Measurements from ENCODE around the gene DHX16.
A peak's percentile ranks its signal among the peaks of the same experiment; 100 is the strongest.

Gene DHX16

DNA sequence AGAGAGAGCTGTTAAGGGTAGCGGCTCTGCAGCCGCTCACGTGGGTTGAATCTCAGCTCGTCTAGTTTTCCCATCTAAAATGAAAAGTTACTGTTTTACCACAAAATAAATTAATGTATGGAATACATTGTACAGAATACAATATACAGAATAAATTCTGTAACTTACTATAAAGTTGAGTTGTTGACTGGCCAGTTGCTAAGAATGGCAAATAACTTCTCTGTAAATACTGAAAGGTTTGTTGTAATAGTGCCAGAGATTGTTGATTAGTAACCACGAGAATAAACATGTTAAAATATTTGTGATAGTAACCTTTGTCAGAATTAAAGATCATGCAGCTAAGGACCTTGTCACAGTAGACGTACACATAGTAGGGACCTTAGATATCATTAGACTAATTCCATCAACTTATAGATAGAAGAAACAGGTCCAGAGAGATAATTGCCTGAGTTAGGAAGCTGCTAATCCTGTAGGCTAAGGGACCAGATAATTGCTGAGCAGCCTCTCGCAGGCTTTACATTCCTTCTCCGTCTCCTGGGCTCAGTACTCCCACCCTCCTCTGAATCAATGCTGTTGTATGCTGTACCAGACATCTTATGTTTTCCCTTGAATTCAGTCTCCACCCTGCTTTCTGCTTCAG lies 18.5 kb upstream of the DHX16 start:
- no peak for DNase-seq (ENCODE audit: low read depth in 2 of 2)

DNA sequence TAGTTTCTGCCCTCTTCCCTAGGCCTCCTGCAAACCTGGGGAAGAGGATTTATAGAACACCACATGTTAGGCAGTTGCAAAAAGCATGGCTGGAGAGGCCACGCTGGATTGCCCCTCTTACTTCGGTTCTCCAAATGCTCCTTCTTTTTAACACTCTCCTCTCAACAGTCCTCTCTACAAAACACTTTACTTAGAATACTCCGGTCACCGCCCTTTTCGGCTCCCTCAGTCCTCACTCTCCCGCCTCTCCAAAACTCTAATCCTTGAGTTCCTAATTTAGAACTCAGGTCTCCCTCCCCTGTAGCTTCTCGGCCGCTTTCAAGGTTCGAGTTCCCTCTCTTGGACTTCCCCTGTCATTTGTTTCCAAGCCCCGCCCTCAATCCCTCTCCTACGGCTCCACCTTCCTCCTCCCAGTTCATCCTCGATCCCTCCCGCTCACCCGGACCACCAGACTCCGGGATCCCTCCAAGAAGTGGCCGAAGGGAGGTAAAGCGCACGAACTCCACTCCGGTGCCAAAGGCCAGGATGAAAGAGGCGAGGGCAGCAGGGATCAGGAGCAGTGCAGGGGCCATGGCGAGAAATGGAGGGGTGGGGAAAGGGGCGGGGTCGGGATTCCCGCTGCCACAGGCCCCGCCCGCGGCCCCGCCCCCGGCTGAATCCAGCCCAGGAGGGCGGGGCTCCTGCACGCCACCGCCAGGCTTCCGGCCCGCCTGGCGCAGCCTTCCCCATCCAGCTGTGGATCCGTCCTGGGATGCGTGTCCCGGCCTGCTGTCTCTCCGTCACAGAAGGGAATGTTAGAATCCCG lies 17.8 kb upstream of the DHX16 start, which contains the start of gene NRM:
Gene NRM (minus strand): TSS at position 582 of the 805 bp plus-strand sequence. CDS start 10 bp downstream, at position 572.
- DNase-seq (ENCODE audit: low read depth in 2 of 2) = peak; percentile 68 to 84

DNA sequence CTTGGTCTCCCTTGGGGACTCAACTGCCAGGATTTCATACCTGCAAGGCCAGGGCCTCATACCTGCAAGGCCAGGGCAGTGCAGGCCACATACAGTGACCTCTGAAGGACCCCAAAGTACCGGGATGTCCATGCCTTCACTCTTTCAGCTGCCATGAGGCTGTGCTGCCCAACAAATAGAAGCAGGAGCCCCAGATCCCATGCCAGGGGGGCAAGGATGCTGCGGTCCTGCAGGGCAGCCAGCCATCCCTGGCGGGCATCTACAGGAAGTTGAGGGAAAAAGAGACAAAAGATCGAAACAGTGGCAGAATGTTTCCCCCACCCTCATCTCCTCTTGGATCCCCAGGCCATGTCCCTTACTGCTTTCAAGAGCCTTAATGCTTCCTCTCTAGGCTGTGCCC lies 17.2 kb upstream of the DHX16 start:
- no peak for DNase-seq (ENCODE audit: low read depth in 2 of 2)

DNA sequence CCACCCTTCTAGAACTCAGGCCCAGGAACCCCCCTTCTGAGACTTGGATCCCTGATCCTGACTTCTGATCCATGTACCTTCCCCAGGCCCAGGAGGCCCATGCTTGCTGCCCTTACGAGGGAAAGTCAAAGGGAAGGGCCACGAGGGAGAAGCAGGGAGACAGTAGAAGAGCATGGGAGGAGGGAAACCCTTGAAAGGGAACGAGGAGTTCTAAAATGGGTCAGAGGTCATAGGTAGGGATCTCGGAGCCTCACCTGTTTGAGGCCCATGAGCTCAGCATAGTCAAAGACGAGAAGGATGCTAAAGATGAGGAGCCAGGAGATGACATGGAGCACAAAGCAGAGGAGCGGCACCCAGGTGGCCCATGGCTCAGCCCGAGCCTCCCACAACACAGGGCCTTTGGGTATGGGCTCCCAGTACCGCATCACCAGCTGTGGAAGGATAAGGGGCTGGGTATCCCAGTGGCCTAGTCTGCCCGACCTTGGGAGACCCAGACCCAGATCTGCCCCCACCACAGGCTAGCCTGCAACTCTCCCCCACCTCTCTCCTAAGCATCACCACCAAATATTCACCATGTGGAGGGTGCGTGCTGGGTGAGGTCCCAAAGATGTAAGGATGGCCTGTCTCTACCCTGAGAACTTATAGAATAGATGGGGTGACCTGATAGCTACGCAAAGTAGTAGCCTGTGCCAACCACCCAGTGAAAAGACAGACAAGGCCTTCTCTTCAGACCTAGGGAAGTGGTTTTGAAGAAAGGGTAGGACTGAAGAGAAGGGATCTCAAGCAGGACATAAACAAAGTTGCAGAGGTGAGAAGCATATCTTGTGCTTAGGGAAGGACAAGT lies 16.4 kb upstream of the DHX16 start:
- no peak for DNase-seq (ENCODE audit: low read depth in 2 of 2)

DNA sequence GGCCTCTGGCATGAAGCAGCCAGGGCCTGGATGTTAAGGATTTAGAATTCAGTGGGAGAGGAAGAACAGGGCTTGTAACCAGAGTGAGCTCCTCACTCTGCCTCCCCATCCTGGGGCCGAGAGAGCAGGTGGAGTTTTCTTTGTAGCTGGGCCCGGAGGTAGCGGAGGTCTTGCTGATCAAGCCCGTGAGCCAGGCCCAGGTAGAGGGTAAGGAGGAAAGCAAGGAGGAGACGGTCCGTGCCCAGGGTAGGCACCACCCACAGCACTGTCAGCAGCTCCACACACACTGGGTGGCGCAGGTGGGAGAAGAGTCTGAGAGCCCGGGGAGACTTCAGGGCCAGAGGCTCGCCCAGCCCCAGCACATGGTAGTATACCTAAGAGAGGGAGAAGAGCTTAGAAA lies 15.8 kb upstream of the DHX16 start:
- no peak for DNase-seq (ENCODE audit: low read depth in 2 of 2)

DNA sequence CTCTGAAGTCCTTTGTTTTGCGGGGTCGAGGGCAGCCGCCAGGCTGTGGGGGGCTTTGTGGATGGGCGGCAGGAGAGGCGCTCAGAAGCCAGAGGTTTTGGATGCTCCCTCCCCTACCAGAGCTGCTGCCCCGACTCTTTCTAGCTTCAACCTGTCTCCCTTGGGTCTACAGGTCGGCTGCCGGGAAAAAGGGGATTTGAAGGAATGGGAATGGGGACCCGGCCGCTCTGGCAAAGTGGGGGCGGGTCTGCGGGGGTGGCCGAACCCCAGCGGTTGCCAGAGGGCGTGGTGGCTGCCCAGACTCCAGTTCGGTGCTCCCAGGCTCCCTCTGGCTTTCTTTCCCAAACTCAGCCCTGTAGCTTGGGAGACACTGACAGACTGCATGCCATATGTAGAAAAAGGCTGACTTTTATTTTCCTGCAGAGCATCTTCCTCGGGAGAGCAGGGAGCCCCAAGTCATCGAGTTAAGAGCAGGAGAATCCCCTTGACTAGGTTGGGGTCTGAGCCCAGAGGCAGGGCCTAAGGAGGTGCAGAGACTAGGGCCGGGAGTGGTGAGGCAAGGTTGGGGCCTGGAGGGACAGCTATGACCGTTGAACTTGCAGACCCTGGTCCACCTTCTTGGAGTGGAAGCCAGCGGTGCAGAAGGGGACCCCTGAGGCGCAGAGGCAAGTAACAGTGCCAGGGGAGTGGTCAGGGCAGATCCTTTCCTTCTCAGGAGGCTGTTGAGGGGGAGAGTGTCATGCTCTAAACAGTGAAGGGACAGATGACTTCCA lies 15.0 kb upstream of the DHX16 start:
- no peak for DNase-seq (ENCODE audit: low read depth in 2 of 2)

DNA sequence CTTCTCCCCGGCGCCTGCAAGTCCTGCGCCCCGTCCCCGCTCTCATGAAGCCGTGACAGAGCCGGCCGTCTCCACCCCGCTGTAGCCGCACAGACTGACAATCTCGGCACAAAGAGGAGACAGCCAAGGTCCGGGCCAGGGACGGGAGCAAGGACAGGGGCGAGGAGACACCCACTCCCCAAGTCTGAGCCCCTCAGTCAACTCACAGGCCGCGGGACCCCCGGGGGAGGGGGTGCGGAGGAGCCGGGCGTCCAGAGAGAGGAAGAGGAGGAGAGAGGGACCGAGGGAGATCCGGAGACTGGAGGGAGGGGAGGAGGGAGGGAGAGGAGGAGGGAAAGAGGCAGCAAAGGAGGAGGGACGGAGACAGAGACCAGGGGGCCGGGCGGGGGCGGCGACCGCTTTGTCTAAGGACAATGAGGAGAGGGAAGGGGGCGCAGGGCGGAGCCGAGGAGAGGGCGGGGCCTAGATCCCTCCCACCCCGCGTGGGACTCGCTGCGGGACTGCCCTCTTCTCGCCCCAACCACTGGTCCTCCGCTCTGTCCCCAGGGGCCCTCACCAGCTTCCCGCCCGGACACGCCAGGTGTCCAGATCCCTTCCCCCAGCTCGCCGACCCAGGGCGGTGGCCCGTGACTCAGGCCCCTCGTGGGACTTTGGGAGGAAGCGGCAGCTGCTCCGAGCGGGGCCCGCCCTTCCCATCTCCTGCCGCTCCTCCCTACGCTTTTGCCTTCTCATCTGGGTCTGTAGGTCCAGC lies 14.3 kb upstream of the DHX16 start:
- peak; percentile 60 to 86 for DNase-seq (ENCODE audit: low read depth in 2 of 2)

DNA sequence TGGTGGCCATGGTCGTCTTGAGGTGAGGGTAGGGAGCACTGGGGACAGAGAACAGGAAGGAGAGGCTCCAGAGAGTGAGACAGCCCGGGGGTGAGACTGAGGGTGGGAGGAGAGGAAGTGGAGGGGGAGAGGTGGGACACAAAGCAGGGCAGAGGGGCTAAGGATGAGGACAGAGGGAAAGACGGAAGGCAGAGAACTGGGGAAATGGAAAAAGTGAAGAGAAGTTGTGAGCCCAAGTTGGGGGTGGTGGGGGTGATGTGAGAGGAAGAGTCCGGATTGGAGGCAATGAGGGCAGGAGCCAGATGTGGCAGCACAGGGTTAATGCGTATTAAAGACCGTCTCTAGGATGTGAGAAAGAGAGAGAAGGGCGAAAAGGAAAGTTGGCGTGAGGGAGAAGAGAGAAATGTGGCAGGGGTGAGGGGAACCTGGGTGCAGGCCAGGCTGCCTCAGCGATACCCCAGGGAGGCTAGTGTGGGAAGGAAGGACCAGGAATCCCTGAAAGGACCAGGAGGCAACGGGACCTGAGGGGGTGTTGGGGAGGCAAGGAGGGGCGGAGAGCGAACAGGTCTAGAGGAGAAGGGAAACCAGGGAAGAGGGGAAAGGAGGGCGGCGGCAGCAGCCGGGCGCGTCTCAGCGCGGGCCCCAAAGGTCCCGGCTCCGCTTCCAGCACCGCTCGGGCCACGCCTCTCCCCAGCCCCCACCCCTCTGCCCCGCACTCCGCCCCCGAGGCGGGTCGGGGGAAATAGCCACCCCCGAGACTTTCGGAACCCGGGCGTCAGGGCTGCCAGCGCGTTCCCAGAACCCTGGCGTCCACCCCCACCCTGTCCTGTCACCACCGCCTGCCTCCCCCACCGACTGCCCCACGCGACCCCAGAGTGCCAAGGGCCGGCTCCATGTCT lies 13.5 kb upstream of the DHX16 start, which contains the start of gene PPP1R18:
Gene PPP1R18 (minus strand): TSS at position 637 of the 899 bp plus-strand sequence. CDS start 627 bp downstream, at position 10.
- peak; percentile 74 to 88 for DNase-seq (ENCODE audit: low read depth in 2 of 2)

DNA sequence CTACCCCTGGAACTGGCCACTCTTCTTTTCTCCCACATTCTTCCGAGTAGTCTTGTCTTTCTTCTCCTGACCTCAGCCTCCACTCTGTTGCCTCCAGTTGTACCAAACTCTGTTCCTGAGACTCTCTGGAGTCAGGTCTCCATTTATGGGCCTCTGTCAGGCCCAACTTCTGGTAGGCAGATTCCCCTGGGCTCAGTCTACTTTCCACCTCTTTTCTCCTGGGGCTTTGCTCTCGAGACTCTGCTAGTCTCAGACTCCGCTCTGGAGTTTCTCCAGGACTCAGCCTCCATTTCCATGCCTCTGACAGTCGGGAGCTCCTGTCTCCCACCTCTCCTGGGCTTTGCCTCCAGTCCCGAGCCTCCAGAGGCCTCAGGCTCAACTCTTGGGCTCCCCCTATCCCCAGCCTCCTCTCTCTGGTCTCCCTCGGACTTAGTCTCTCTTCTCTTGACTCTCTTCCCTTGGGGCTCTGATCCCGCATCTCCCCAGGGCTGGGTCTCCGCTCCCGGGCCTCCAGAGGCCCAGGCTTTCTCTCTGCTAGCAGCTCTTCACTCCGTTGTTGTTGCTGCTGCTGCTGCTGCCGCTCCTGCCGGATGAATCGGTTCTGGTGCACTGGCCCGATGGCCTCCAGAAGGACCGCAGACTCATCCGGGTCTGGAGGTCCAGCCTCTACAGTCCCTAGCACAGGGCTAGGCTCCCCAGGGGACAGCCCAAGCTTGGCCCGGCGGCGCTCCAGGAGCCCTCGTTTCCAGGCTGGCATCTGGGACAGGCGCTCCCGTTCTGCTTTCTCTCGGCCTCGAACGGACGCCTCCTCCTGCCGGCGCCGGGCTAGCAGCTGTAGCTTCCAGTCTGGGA lies 12.6 kb upstream of the DHX16 start:
- no peak for DNase-seq (ENCODE audit: low read depth in 2 of 2)

DNA sequence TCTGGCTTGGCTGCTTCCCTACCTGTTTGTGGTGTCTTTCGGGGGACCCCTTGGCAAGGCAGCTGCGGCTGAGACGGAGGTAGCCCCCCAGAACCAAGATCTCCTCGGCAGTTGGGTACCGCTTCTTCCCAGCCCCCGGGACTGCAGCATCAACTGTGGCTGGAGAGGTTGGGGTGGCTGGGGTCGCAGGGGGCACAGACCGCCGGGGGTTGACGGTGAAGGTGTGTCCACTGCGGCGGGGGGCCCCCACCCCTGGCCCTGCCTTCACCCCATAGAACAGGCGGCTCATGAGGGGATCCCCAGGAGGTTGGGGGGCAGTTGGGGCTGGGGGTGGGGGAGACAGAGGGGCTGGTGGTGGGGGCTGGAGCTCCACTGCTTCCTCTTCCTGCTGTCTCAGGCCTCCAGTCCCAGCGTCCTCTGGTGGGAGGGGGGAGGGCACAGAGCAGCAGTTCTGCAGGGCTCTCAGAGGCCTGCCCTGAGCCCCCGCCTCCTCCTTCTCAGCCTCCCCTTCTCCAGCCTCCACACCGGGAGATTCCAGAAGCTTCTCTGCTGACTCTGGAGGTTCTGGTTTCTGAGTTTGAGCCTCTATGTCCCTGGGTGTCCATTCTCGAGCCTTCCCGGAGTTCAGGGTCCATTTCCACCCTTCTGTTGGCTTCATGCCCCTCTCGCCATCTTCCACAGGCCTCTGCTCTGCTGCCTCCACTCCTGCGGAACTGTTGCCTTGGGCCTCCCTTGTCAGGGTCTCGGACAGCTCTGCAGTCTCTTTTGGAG lies 11.8 kb upstream of the DHX16 start:
- DNase-seq (ENCODE audit: low read depth in 2 of 2) = peak in 1 of 2 donors; percentile 54

DNA sequence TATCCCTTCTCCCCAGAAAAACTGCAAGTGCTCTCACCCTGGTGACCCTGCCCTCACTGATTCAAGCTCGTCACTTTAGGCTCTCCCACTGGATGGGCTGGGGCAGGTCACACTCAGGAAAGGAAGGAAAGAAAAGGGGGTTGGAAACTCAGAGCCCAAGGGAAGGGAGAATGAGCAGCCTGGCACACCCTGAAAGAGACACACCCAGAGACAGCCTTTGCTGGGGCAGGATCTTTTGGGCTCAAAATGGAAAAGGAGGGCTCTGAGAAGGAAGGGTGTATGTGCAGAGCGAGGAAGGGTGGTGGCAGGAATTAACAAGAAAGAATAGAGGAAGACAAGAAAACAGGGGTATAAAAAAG lies 11.2 kb upstream of the DHX16 start:
- DNase-seq (ENCODE audit: low read depth in 2 of 2) = no peak

DNA sequence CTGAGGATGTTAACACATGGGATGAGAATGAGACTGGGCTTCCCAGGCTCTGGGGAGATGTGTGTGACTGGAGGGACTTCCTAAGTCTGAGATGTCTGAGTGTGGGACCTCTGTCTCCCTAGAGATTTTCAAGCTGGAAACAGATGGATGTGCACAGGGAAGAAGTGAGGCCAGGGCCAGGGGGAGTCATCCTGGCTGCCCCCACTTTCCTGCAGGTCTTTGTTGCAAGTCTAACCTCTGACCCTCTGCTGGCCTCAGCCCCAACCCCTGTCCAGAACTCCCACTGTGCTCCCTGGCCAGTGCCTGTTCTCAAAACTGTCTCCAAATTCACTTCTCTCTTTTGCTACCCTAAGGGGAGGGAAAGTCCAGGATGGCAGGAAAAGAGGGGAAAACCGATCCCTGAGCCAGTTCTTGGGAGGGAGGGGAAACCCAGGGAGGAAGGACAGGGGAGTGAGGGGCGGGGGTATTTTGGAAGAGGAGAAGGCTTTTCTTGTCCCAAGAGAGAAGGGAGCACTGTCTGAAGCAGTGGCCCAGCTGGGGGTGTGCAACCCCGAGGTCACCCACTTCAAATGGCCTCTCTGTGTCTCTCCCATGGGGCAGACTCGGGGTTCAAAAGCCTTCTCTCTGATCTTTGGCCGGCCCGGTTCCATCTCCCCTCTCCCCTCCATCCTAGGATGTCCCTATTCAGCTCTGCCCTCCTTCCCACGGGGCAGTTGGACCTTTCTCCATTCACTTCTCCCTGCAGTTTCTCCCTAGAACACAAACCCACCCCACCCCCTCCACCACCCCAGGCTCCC lies 10.6 kb upstream of the DHX16 start:
- no peak for DNase-seq (ENCODE audit: low read depth in 2 of 2)

DNA sequence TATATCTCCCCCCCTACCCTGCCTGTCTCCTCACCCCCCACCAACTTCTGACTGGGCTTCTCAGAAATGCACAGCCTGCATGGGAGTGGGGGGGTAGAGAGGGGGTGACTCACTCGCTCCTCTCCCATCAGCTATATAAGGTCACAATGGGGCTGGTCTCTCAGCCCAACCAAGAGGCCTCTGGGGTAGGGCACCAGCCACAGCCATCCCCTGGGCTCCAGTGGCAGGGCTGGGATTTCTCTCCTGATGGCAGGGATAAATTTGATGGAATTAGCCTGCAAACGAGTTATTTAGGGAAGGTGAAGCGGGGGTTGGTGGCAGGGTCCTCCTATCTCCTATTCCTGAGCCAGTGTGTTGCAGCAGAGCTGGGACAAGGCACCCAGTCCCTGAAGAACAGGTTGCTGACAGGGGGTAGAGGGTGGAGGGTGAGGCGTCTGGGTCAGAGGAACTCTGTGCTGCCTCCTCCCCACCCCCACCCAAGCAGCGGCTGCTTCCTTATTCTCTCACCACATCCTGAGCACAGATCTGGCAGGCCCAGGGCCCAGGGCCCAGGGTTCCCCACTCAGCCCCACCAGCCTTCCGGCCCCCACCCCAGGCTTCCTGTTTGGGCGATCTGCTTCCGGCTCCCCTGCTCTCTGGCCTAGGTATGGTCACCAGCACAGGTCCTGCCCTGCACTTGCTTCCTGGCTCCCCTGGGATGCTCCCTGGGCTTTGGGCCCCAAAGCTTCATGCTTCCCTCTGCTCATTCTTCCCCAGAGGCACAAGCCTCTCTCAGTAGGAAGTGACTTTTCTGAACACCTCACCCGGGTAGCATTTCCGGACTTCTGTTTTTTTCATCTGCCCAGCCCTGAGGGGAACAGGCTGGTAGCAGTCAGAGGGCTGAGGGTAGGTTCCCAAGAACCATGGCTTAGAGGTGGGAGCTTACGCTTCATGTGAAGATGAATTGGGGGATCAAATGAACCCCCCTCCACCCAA lies 9.6 kb upstream of the DHX16 start:
- peak; percentile 65 to 80 for DNase-seq (ENCODE audit: low read depth in 2 of 2)

DNA sequence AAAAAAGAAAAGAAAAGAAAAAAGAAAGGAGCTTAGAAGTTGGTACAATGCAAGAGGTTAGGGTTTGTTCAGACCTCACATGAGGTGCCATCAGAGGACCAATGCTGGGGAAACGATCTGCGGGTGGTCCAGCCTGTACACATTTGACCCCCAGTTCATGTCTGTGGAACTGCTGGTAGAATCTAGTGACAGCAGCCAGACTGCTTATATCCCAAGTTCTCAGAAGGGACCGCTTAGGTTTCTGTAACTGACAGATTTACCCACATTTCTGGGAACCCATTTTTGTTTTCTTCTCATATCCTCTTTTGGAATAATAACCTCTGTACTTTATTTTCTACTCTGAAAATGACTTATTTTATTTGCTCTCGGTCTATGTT lies 8.9 kb upstream of the DHX16 start:
- no peak for DNase-seq (ENCODE audit: low read depth in 2 of 2)

DNA sequence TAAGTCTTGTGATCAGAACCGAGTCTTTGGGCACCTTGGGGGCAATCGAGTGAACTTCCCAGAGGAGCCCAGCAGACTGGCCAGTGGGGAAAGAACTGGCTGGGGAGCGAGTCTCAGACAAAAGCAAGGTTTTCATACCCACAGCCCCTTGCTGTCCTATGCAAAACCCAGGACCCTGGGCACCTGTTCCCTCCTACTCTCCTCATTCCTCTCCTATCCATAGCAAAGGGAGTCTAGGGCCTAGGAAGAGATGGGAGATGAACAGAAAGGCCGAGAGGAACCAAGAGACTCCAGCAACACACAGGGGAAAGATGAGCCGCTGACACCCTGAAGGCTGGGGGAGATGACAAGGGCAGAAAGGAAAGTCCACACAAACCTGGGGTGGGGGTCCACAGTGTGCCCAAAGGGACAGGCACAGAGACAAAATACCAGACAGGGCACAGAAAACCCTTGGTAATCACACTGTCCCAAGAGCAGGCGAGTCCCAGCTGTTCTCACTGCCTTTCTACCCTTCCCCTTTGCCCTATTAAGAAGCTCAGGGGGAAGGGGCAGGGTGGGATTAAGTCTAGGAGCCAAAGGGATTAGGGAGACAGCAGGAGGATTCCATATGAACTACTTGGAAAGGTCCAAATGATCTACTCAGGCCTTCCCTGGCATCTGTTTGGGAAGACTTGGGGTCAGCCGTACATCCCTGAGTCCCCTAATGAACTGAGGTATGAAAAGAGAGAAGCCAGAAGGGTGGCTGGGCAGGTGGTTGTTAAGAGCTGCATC lies 7.1 kb upstream of the DHX16 start:
- no peak for DNase-seq (ENCODE audit: low read depth in 2 of 2)
